ENCODE measurements around the gene AASS.

The AASS gene

GRCh38 chr7:122035876-122036275 lies 108.2 kb downstream of the AASS start:
- no peak for DNase-seq

GRCh38 chr7:122033641-122034040 lies 110.4 kb downstream of the AASS start:
- DNase-seq, result no peak

GRCh38 chr7:122027058-122027457 lies 117.0 kb downstream of the AASS start:
- DNase-seq, result no peak

Data from CD4-positive, alpha-beta T cell treated with Interleukin-10 for 1 hour (primary cell).